Midbrain (tissue), 1 donor: ENCODE measurements around the gene GTF2H4.
A peak's percentile ranks its signal among the peaks of the same experiment; 100 is the strongest.
"Not testable (repeated sequence)": the region's sequence is repeated elsewhere in the genome, so short reads cannot be mapped to it uniquely, and the experiment has no call there.

Source experiments
- DNase-seq: peaks from one replicate; lab custom pipeline; 2025; lab: John Stamatoyannopoulos, UW

Gene GTF2H4

DNA sequence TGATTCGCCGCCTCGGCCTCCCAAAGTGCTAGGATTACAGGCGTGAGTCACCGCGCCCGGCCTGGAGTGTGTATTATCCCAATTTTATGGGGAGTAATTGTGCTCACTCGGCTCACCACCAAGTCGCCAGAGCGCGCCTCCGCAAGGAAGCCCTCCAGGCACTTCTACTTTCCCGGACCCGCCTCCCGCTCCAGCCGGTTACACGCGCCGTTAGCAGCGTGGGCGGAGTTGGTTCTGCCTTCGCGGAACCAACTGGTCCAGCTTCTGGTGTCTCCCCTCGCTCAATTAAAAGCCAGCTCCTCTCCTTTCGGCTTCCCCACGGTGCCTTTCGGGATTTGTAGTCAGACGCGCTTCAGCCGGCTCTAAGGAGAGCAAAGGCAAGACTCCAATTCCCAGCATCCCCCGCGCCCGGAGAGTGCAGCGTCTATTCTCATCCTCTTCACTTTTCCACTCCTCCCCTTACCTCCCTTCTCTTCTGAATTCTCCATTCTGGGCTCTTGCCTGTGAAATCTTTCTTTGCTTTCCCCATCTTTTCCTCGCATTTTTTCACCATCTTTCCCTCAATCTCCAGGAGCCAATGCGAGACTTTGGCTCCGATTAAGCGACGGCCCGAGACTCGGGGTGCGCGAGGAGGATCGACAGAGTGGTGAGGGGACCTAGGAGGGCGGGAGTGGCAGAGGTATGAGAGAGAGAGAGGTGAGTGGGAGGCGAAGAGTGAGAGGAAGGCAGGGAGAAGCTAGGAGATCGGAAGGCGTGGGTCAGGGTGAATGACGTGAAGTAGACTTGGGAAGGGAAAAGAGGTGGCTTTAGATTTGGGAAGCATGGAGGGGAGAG, at the start of gene GTF2H4:
GTF2H4 (plus strand) TSS at position 450 of the 834 bp plus-strand sequence.
- DNase-seq: peak; percentile 98

DNA sequence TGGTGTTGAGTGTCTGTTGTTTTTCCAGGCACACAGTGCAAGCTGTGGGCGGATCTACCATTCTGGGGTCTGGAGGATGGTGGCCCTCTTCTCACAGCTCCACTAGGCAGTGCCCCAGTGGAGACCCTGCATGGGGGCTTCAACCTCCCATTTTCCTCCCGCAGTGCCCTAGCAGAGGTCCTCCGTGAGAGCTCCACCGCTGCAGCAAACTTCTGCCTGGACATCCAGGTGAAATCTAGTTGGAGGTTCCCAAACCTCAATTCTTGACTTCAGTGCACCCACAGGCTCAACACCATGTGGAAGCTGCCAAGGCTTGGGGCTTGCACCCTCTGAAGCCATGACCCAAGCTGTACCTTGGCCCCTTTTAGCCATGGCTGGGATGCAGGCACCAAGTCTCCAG, 48.3 kb upstream of the GTF2H4 start:
- not testable (repeated sequence) for DNase-seq

DNA sequence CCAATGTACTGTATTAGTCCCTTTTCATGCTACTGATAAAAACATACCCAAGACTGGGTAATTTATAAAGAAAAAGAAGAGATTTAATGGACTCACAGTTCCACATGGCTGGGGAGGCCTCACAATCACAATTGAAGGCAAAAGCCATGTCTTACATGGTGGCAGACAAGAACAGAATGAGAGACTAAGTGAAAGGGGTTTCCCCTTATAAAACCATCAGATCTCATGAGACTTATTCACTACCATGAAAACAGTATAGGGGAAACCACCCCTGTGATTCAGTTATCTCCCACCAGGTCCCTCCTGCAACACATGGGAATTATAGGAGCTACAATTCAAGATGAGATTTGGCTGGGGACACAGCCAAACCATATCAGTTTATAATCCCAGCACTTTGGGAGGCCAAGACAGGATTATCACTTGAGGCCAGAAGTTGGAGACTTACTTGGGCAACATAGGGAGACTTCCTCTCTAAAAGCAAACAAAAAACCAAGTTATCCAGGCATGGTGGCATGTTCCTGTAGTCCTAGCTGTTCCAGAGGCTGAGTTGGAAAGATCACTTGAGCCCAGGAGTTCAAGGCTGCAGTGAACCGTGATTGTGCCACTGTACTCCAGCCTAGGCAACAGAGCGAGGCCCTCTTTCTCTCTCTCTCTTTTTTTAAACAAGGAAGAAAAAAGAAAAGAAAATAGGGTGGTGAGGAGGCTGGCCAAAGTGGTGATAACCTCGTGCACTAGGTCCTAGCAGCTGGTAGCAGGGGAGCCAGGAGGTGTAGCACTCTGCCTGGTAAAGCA, 46.6 kb upstream of the GTF2H4 start:
- no peak for DNase-seq

DNA sequence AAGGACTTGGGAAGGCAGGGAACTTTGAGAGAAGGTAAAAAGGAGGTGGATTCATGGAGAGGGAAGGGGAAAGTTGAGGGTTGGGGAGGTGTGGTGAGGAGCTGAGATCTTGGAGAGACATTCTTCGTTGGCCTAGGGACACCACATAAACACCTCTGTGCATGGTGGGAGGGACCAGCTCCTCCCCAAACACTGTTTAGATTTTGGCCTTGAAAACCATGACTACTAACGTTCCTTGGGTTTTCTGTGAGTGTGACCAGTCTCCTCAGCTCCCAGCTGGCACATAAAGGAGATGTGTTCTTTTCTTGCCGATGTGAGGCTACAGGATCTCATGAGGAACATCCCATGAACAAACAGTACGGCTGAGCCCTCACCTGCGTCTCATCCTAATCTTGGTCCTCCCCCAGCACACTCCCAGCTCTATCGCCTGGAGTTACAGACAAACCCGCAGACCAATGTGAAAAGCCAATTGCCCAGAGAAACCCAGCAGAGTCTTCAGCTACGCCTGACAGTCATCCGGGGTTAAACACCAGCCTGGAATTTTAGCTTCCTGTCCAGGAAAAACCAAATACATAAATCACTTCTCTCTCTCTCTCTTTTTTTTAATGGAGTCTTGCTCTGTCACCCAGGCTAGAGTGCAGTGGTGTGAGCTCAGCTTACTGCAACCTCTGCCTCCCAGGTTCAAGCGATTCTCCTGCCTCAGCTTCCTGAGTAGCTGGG, 45.7 kb upstream of the GTF2H4 start:
- DNase-seq: no peak

DNA sequence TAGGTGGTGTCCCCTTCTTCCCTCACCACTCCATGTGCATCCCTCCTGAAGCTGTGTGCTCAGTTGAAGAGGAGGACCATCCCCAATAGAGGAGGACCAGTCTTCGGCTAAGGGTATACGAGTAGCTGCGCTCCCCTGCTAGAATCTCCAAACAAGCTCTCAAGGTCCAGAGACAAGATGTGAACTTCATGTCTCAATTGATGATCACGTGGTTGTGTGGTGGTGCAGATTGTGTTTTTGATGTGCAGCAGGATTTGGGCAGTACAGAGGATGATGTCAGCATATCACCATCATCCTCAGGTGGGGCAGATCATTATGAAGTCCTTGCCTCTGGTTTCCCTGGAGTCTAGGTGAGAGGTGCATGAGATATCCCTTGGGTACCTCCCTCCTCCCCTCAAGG, 43.7 kb upstream of the GTF2H4 start:
- DNase-seq: no peak

DNA sequence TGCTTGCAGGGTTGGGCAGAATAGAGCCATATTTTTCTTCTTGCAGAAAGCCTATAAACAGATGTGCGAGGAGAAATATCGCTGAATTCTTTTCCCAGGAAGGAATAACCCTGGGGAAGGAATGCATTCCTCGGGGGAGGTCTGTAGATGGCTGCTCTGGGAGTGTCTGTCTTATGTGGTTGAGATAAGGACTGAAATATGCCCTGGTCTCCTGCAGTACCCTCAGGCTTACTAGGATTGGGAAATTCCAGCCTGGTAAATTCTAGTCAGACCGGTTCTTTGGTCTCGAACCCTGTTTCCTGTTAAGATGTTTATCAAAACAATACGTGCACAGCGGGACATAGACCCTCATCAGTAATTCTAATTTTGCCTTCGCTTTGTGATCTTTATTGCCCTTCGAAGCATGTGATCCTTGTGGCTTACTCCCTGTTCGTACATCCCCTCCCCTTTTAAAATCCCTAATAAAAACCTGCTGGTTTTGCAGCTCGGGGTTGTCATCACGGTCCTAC, 38.7 kb upstream of the GTF2H4 start:
- DNase-seq: not testable (repeated sequence)

DNA sequence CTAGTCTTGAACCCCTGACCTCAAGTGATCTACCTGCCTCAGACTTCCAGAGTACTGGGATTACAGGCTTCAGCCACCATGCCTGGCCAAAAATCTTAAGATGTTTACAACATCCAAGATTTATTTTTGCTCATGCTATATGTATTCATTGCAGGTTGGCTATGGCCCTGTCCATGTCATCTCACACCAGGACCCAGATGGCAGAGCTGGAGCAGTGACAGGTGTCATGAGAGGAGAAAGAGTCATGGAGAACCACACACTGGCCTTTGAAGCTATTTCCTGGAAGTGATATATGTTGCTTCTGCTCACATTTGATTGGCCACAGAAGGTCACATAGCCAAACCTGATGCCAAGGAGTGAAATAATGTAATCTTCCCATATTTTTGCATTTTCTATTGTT, 37.5 kb upstream of the GTF2H4 start:
- DNase-seq: no peak

DNA sequence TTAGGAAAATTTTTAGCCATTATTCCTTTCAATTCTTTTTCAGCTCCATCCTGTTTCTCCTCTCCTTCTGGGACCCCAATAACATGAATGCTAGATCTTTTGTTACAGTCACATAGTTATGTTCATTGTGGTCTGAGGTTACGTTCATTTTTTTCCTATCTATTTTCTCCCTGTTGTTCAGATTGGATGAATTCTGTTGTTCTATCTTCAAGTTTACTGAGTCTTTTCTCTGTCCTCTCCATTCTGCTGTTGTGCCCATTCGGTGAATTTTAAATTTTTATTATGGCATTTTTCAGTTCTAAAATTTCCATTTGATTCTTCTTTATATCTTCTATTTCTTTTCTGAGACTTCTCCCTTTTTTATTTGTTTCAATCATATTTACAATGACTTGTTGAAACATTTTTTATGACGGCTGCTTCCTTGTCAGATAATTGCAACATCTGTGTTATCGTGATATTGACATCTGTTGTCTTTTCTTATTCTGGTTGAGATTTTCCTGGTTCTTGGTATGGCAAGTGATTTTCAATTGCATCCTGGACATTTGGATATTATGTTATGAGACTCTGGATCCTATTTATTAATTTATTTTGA, 36.3 kb upstream of the GTF2H4 start:
- no peak for DNase-seq

DNA sequence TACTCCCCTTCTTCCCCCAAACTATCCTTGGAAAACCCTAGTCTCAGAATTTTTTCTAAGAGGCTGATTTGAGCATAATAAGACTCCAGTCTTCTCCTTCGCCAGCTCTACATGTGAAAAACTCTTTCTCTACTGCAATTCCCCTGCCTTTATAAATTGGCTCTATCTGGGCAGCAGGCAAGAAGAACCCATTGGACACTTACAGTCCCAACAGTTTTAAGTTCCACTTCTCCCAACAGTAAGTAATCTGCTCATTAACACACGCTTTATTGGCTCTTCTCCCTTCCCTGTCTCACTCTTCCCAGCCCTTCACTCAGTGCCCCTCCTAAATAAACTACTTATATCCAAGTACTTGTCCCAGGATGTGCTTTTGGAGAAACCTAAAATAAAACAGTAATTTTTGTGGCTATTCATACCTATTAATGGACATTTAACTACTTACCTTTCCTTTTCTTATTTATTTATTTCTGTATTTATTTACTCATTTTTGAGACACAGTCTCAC, 34.8 kb upstream of the GTF2H4 start:
- DNase-seq: no peak

DNA sequence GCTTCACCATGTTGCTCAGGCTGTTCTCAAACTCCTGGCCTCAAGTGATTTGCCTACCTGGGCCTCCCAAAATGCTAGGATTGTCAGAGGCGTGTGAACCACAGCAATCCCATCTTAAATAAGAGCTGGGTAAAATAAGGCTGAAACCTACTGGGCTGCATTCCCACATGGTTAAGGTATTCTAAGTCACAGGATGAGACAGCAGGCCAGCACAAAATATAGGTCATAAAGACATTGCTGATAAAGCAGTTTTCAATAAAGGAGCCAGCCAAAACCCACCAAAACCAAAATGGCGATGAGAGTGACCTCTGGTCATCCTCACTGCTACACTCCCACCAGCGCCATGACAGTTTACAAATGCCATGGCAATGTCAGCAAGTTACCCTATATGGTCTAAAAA, 34.2 kb upstream of the GTF2H4 start:
- not testable (repeated sequence) for DNase-seq

DNA sequence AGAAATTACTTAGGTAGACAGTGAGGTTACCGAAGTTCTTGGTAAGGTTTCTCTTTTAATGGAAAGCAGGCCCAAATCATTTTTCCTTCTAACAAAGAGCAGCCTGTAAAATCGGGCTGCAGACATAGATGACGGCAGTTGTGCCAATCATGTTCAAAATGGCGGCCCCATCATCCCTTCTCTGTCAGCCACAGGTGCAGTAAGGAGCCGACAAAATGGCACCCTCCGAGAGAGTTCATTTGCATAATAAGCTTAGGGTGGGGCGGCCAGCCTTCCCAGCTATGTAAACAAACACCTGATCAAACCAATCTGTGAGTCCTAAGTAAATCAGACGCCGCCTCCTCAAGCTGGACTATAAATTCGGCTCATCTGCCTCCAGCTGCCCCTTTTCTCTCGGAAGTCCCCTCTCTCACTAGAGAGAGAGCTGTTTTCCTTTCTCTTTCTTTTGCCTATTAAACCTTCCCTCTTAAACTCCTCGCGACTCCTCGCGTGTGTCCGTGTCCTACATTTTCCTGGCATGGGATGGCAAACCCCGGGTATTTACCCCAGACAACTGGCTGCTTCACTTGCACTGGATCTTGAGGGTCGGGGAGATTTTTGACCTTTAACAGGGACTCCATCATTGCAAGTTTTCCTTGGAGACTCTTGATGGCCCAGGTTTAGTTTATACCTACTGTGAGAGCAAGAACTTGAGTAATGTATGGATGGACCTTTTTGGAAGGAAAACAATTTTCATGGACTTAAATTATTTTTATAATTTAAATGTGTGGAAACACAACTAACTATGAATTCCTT, 32.6 kb upstream of the GTF2H4 start:
- DNase-seq: no peak

DNA sequence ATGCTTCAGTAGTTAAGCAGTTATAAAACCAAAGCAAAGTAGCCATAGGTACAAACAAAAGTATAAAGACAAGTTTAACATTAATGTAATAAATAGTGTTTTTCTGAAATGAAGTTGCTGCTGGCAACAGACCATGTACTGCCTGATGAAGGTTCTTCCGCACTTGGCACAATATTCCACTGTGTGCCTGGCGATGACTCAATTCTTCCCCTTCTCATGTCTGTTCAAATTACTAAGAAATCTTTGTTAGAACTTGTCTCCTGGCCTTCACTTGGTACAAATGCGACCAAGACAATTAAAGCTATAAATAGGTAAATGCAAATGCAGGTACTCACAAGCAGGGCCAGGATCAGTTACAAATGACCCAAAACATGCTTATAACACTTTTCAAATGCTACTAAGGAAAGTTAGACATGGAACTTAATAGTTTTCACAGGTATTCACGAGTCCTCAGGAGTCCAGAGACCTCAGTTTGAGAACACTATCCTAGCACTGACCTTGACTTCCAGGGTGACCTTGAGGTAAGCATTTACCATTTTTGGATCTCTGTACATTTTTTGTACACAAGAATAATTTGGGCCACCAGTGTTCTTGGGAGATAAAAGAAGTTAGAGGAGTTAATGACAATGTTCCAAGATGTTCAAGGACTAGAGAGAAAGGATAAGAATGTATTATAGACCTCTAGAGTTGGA, 31.8 kb upstream of the GTF2H4 start:
- no peak for DNase-seq

DNA sequence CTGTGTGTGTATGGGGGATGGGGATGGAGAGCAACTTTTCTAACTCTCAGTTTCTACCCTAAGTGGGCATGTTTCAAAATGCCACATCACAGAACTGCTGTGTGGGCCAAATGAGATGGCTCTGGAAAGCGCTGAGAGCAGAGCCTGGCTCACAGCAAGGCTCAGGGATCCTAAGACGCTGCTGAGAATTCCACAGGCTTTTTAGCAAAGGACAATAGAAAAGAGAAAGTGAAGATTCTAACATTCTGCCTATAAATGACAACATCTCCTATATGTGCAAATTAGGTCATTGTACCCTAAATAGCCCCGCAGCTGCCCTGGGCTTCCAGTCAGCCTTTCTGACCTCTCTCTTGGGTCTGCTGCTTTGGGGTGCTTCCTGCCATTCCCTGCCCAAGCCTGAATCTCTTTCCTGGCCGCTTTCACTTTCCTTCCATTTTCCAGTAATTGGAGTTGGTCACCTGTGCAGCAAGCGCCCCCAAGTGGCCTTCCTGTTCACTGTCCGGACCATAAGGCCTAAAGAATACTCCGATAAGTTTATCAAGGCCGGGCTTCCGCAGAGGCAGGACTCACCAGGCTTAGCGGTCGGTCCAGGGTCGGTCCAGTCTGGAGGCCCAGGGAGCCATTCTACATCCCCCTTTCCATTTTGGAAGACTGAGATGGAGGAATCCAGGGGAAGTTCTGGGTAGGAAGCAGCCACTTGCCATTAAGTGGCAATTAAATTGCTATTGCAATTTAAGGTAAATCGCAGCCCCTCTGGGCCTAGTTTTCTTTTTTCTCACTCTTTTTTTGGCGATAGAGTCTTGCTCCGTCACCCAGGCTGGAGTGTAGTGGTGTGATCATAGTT, 30.4 kb upstream of the GTF2H4 start:
- DNase-seq: peak; percentile 88

DNA sequence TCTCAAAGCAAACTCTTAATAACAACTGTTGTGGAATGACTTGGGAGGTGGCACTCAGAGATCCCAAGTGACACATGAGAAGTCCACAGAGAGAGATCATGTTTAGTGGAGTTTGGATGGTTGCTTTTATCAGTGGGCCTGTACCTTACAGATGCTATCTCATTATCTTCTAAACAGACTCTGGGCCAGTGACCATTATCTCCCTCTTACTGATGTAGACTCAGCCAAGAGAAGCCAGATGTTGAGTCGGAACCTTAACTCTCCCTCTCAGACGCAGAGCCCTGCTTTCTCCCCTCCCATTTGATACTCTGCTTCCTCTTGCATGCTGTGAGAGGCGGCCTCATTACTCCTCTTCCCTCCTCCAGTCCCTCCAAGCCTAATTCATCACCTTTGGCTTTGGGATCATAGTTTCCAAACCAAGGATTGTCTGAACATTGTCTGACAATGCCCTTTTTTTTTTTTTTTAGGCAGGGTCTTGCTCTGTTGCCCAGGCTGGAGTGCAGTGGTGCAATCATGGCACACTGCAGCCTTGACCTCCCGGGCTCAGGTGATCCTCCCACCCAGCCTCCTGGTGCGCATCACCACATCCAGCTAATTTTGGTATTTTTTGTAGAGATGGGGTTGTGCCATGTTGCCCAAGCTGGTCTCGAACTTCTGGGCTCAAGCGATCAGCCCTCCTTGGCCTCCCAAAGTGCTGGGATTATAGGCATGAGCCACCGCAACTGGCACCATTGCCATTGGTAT, 28.2 kb upstream of the GTF2H4 start:
- DNase-seq: no peak

DNA sequence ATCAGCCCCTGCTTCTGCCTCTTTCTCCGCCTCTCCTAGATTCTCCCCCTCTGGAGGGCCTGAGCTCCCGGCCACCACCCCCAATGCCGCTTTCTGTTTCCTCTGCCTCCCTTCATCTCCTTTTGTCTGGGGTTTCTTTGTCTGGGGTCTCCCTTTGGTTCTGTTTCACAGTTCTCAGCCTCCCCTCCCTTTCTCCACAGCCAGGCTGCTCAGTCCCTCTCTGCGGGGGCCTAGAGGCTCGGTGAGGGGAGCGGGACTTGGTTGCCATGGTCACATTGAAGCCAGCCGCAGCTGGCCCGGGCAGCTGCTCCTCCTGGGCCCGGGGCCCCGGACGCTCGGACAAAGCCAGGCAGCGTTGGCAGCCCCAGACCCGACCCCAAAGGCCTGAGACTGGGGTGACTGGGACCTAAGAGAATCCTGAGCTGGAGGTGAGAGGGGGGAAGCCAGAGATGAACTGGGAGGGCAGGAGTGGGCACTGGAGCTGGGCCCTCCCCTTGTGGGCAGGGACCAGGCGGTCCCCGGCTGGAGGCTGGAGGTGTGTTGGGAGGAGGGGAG, 27.2 kb upstream of the GTF2H4 start:
- DNase-seq: peak; percentile 76

DNA sequence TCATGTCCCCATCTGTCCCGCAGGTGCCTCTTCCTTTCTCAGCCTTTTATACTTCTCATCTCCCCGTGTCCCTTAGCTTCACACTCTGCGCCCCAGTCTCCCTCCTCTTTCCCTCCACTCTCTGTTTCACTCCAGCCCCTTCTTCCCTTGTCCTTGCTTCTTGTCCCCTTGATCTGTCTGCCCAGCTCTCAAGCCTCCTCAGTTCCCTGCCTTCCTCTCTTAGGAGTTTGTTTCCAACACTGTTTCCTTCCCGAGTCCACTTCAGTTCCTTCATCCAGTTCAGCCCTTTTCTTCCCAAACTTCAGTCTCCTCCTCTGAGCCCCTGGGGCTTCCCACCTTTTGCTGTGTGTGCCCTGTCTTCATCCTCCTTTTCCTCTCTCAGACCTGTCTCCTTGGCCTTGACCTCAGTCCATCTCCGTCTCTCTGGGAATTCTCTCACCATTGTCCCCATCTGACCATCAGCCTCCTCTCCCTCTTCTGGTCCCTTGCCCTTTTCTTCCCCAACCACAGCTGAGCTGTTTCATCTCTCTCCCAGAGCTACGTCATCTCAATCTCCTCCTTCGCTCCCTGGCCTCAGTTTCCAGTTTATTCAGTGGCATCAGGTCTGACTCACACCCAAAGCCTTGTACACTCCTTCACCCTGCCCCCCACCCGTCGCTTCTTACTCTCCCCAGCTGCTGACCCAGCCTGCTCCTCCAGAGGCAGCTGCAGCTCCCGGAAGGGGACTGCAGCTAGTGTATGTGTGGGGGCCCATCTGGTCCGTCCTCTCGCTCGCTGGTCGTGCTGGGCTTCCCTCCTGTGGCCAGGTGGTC, 26.4 kb upstream of the GTF2H4 start:
- DNase-seq: peak; percentile 51

DNA sequence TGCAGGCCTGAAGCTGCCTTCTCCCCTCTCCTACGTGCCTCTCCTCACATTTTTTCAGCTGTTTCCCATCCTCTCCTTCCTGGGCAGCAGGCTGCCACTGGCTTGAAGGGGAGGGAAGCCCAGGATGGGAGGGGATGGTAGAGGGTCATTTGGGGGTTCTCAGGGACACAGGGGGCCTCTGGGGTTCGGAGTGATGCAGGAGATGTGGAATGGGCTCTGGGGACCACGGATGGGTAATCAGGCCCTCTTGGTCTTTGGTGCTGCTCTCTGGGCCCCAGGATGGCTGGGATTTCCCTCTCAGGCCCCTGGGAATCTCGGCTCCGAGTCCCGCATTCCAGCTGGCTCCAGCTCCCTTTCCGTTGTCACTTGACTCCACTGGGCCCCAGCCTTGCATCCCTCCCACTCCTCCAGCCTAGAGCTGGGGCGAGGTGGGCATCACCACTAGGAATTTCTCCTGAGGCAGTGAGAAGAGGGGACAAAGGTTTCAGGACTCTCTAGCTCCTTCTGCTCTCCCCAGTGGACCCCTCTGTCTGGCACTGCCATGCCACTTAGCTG, 25.7 kb upstream of the GTF2H4 start:
- peak; percentile 44 for DNase-seq
